Measurements from ENCODE around the gene PLA1A.
"Not testable (repeated sequence)": the region's sequence is repeated elsewhere in the genome, so short reads cannot be mapped to it uniquely, and the experiment has no call there.

Gene PLA1A

GRCh38 chr3:119589102-119589773 lies 8.4 kb upstream of the PLA1A start:
- Mint-ChIP-seq H3K4me3 (no peak overlapping the region), H3K27me3 (peaks cover 22% of the 10 kb centered on the region), H3K36me3 (ENCODE audit: low read depth) (no peaks in the 10 kb centered on the region), H3K27ac (no peak overlapping the region), H3K4me1 (ENCODE audit: low read depth) (peaks cover 15% of the 10 kb centered on the region), H3K9me3 (peaks cover 2% of the 10 kb centered on the region)
- no peak for DNase-seq

DNA sequence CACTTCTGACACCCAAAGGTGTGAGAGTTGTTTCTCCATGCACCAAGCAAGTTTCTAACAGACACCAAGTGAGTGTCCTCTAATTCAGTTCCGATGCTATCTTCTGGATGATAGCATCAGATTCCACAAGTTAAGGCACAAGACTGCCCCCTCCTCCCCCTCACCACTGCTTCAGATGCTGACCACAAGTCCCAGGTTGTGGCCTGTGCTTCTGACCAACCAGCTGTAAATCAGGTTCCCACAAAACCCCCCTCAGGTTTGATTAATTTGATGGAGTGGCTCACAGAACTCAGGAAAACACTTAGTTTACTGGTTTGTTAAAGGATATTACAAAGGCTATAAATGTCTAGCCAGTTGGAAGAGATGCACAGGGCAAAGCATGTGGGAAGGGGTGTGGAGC lies 7.0 kb upstream of the PLA1A start:
- Mint-ChIP-seq H3K9me3 (peaks cover 2% of the 10 kb centered on the region), H3K4me1 (ENCODE audit: low read depth) (peaks cover 15% of the 10 kb centered on the region), H3K36me3 (ENCODE audit: low read depth) (no peaks in the 10 kb centered on the region), H3K27ac (no peak overlapping the region), H3K27me3 (peaks cover 22% of the 10 kb centered on the region), H3K4me3 (no peak overlapping the region)
- DNase-seq = no peak

DNA sequence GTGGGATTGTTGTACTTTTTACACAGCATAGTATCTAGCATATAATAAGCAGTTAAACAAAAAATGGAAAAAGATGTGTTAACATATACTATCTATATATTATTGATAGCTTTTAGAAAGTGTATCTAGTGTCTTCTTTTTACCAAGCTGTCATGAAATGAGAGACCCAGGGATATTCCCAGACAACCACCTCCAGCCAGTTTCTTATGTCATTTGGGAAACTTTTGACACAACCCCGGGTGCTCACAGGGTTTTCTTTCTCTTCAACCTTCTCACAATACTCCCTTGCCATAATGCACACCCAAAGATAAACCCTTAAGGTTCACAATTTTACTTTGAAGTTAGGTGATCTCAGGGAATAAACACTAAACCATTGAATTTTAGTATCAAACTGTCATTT lies 4.8 kb upstream of the PLA1A start:
- Mint-ChIP-seq H3K9me3 (peaks cover 2% of the 10 kb centered on the region), H3K36me3 (ENCODE audit: low read depth) (no peaks in the 10 kb centered on the region), H3K4me3 (no peak overlapping the region), H3K27ac (no peak overlapping the region), H3K4me1 (ENCODE audit: low read depth) (peaks cover 20% of the 10 kb centered on the region), H3K27me3 (peaks cover 22% of the 10 kb centered on the region)
- no peak for DNase-seq

DNA sequence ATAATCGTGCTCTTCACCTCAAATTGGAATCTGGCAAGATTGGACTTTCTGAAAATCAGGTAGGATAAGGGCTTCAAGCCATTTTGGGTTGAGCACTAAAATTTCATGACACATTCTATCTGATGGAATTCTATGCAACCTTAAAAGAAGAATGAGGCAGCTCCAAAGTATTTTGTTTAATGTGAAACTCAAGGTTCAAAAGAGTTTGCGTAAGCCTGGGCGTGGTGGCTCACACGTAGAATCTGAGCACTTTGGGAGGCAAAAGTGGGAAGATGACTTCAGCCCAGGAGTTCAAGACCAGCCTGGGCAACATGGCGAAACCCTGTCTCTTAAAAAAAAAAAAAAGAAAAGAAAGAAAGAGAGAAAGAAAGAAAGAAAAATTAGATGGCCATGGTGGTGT lies 3.6 kb upstream of the PLA1A start:
- Mint-ChIP-seq H3K27me3 (peaks cover 16% of the 10 kb centered on the region), H3K27ac (no peak overlapping the region), H3K36me3 (ENCODE audit: low read depth) (no peaks in the 10 kb centered on the region), H3K4me1 (ENCODE audit: low read depth) (peaks cover 14% of the 10 kb centered on the region), H3K4me3 (no peak overlapping the region), H3K9me3 (peaks cover 2% of the 10 kb centered on the region)
- DNase-seq = no peak

- H3K27me3 Mint-ChIP-seq, H3K9me3 Mint-ChIP-seq: not testable (repeated sequence)
Observed at GRCh38 chr3:119594929-119595328, 2.8 kb upstream of the PLA1A start.

GRCh38 chr3:119595639-119596334 lies 1.9 kb upstream of the PLA1A start:
- H3K4me1 Mint-ChIP-seq (ENCODE audit: low read depth) = peaks cover 19% of the 10 kb centered on the region
- H3K27ac Mint-ChIP-seq = no peak overlapping the region
- H3K36me3 Mint-ChIP-seq (ENCODE audit: low read depth) = no peaks in the 10 kb centered on the region
- peaks cover under 1% of the 10 kb centered on the region for H3K27me3 Mint-ChIP-seq
- H3K9me3 Mint-ChIP-seq = peaks cover under 1% of the 10 kb centered on the region
- no peak for DNase-seq
- H3K4me3 Mint-ChIP-seq = no peak overlapping the region

More at GRCh38 chr3:119594929-119595328, 2.8 kb upstream of the PLA1A start:
- H3K4me1 Mint-ChIP-seq (ENCODE audit: low read depth) = peaks cover 14% of the 10 kb centered on the region
- not testable (repeated sequence) for H3K4me3 Mint-ChIP-seq; H3K36me3 Mint-ChIP-seq (ENCODE audit: low read depth); DNase-seq; H3K27ac Mint-ChIP-seq

DNA sequence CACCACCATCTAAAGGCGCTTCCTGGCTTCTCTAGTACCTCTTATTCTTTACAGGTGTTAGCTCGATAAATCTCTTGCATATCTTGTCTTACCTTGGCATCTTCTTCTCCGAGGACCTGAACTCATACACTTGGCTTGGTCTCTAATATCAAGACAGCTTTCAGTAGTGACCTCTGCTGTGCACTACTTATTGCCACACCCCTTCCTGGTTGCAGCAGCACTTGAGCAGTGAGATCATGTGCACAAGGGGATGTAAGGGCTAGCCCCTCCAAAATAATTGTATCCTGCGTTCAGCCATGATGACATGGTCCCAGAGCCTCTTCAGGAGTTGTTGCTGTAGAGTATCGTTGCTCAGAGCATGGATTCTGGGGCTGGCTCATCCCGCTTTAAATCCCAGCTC lies 1.3 kb upstream of the PLA1A start:
- no peaks in the 10 kb centered on the region for H3K36me3 Mint-ChIP-seq (ENCODE audit: low read depth)
- DNase-seq = no peak
- H3K4me3 Mint-ChIP-seq = no peak overlapping the region
- no peaks in the 10 kb centered on the region for H3K9me3 Mint-ChIP-seq
- no peak overlapping the region for H3K27ac Mint-ChIP-seq
- H3K4me1 Mint-ChIP-seq (ENCODE audit: low read depth) = peaks cover 25% of the 10 kb centered on the region
- H3K27me3 Mint-ChIP-seq = no peaks in the 10 kb centered on the region

DNA sequence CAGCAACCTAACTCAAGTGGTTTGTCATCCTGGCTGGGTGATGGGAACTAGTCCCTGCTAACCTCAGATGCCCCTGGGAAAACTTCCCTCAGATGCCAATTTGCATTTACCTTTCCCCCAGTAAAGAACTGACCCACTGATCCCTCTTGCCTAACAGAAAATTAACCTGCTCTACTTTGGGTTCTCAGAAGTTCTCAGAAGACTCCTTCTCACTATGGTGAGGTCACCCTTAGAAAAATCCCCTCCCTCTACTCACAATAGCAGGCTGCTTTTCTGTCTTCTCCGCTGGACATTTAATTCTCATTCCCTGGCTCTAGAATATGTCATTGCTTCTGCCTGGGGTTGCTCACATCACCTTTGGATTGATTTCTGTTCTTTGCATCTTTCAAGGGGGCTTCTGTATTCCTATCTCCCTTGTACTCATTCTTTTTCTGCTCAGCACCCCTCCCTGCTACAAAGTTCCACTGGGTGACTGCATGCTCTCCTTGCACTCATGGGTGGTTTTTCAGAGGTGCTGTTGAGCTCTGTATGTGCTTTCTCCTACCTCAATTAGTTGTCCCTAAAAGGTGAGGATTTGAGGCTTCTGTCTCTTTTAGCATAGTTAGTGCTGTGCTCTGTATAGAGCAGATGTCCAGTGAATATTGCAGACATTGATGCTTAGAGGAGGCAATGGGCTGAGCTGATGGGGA lies 869 bp downstream of the PLA1A start:
- H3K4me3 Mint-ChIP-seq = no peak overlapping the region
- no peaks in the 10 kb centered on the region for H3K27me3 Mint-ChIP-seq
- no peaks in the 10 kb centered on the region for H3K9me3 Mint-ChIP-seq
- DNase-seq = no peak
- H3K4me1 Mint-ChIP-seq (ENCODE audit: low read depth) = peaks cover 27% of the 10 kb centered on the region
- H3K27ac Mint-ChIP-seq = no peak overlapping the region
- H3K36me3 Mint-ChIP-seq (ENCODE audit: low read depth) = no peaks in the 10 kb centered on the region

DNA sequence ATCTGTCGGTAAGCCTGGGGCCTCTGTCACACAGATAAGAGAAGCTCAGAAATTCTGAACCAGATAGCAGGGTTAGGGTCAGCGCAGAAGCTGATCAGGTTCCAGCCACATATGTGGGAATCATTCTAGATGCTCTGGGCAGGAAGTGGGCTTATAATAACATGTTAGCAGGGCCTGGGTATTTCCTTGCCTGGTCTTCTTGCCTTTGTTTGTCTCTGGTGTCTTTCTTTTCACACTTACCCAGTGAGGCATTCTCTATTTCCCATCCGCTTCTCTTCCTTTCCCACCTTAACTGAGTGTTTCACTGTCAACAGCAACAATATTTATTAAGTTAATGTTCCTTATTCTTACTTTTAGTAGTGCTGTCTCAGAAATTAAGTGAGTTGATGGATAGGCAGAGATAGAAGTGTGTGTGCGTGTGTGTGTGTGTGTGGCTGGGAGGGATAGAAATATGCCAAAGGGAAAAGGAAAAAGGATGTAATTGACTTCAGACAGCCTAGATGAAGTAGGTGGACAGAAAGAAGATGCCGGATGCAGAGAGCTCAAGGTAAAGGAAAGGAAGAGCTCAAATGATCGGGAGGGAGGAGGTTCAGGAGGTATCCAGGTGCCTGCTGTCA lies 2.0 kb downstream of the PLA1A start:
- H3K4me1 Mint-ChIP-seq (ENCODE audit: low read depth) = peaks cover 28% of the 10 kb centered on the region
- no peaks in the 10 kb centered on the region for H3K36me3 Mint-ChIP-seq (ENCODE audit: low read depth)
- no peak overlapping the region for H3K27ac Mint-ChIP-seq
- no peak overlapping the region for H3K4me3 Mint-ChIP-seq
- no peaks in the 10 kb centered on the region for H3K9me3 Mint-ChIP-seq
- no peaks in the 10 kb centered on the region for H3K27me3 Mint-ChIP-seq
- no peak for DNase-seq

DNA sequence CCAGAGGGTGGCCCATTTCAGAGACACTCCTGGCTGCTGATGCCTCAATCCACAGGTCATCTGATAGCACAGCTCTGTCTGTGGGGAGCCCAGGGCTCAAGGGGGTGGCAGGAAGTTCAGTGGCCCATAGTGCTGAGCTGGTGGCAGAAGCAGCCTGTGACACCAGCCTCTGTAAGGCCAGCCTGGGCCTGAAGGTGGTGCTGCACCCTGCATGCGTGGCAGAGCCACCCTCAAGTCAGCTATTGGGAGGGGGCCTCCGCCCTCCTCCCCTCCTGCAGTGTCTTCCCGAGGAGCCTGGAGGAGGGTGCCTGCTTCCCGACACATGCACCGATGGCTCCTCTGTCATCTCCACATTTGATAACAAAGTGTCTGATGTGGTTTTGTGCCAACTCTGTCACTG lies 3.0 kb downstream of the PLA1A start:
- peak; percentile 37 for DNase-seq
- Mint-ChIP-seq H3K36me3 (ENCODE audit: low read depth) (no peaks in the 10 kb centered on the region), H3K9me3 (no peaks in the 10 kb centered on the region), H3K4me3 (no peak overlapping the region), H3K27me3 (no peaks in the 10 kb centered on the region), H3K27ac (peak overlapping the region; percentile 24), H3K4me1 (ENCODE audit: low read depth) (peaks cover 33% of the 10 kb centered on the region)

- DNase-seq = no peak
- Mint-ChIP-seq H3K27ac (peak overlapping the region; percentile 24), H3K36me3 (ENCODE audit: low read depth) (no peaks in the 10 kb centered on the region), H3K9me3 (no peaks in the 10 kb centered on the region), H3K4me1 (ENCODE audit: low read depth) (peaks cover 30% of the 10 kb centered on the region), H3K27me3 (no peaks in the 10 kb centered on the region), H3K4me3 (no peak overlapping the region)
Observed at GRCh38 chr3:119601154-119601553, 3.5 kb downstream of the PLA1A start.

- Mint-ChIP-seq H3K27ac (no peak overlapping the region), H3K36me3 (ENCODE audit: low read depth) (no peaks in the 10 kb centered on the region), H3K4me3 (no peak overlapping the region), H3K4me1 (ENCODE audit: low read depth) (peaks cover 26% of the 10 kb centered on the region), H3K27me3 (peaks cover 4% of the 10 kb centered on the region), H3K9me3 (no peaks in the 10 kb centered on the region)
- no peak for DNase-seq
Observed at GRCh38 chr3:119602676-119603075, 5.0 kb downstream of the PLA1A start.

DNA sequence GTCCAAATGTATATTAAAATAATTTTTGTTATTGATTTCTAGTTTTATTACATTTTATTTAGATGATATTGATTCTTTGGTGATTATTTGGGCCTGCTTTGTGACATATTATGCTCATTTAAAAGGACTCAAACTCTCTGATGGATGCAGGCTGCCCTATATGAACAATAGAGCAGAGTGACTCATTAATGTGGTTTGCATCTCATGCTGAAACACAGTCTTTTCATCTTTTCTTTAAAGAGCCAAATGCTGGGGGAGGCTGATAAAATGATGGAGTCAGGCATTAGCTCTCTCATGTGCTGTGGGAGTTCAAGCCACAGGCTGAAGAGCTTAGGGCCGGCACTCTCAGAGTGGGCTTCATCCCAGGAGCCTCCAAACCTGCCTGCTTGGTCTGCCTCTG lies 7.2 kb downstream of the PLA1A start:
- H3K9me3 Mint-ChIP-seq = no peaks in the 10 kb centered on the region
- H3K36me3 Mint-ChIP-seq (ENCODE audit: low read depth) = no peaks in the 10 kb centered on the region
- H3K27me3 Mint-ChIP-seq = peaks cover 13% of the 10 kb centered on the region
- H3K27ac Mint-ChIP-seq = no peak overlapping the region
- no peak for DNase-seq
- no peak overlapping the region for H3K4me3 Mint-ChIP-seq
- peaks cover 19% of the 10 kb centered on the region for H3K4me1 Mint-ChIP-seq (ENCODE audit: low read depth)

DNA sequence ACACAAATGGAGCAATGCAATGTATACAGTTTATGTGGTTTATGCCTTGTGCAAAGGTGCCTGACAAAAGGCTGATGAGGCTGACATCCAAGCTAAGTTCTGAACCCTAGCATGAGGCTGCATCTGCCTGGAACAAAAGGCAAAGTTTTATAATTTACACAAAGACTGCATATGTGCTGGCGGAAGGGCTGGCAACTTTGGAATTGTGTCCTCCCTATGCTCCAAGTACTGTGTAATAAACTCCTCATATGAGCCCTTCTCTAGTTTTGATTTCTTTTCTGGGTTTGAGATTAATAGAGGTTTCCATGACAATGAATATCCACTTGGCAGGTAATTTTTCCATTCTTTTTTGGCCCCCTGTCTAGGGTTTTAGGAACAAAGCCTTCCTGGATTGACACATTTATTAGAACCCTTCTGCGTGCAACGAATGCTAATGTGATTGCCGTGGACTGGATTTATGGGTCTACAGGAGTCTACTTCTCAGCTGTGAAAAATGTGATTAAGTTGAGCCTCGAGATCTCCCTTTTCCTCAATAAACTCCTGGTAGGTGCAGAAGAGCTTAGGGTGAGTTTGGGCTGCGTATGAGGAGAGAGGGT lies 10.8 kb downstream of the PLA1A start:
- Mint-ChIP-seq H3K27ac (no peak overlapping the region), H3K4me3 (no peak overlapping the region), H3K9me3 (no peaks in the 10 kb centered on the region), H3K4me1 (ENCODE audit: low read depth) (peaks cover 6% of the 10 kb centered on the region), H3K27me3 (peaks cover 24% of the 10 kb centered on the region), H3K36me3 (ENCODE audit: low read depth) (no peaks in the 10 kb centered on the region)
- no peak for DNase-seq

Data from activated T-cell treated with anti-CD3 and anti-CD28 coated beads, Interleukin-2, amount 50 U/mL, for 24 hours (primary cell).